Smooth muscle cell of the brain vasculature (primary cell): ENCODE data around the gene ZNF169.
"Not testable (repeated sequence)": the region's sequence is repeated elsewhere in the genome, so short reads cannot be mapped to it uniquely, and the experiment has no call there.

ENCODE experiments used
- DNase-seq: peaks from one replicate; pipeline ENCODE4 v3.0.0-alpha.2; 2012; ENCODE audit warnings: low read depth, low spot score

ZNF169 gene

DNA sequence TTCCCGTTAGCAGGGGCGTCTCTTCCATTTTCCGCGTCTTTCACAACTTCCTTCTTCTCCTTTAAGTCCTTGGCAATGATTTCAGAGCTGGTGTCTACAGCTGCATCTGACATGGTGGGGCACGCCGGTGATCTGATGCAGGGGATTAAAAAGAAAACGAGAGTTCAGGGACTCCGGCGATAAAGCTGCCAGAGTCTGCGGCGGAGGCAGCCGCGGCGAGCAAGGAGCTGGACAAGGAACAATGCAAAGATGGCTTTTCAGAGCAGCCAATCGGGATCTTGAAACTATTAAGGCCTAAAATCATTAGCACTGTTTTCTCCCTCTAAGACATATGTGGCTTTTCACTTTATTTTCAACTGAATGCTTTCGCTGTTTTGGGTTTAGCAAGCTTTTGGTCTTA lies 88.4 kb downstream of the ZNF169 start:
- not testable (repeated sequence) for DNase-seq

DNA sequence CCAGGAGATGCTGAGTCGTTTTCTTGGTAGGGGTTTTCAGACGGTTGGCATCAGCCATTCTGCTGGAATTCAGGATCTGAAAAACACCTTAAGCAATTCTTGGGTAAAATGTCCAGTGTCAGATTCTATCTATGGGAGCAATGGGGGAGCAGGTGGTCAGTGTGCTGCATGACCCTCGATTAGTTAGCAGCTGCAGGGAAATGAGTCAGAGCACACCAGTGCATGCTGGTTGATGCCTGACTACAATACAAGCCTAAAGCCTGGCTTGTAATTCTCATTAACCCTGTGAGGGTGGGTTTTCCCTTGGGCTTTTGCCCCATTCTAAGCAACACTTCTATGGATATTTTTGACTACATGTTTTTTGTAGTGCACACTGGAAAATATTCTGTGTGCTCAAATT lies 89.7 kb downstream of the ZNF169 start:
- DNase-seq, result not testable (repeated sequence)
